Dendritic cell treated with granulocyte-macrophage colony-stimulating factor and Interleukin-4, amounts not matched to agents 40 ng/mL and 50 ng/mL, for 4 days (primary cell): ENCODE results near the gene HSFY2.
"Not testable (repeated sequence)": the region's sequence is repeated elsewhere in the genome, so short reads cannot be mapped to it uniquely, and the experiment has no call there.

Experiments
- H3K27ac Mint-ChIP-seq: one replicate; pipeline ENCODE4 v1.8.0; 2022; ENCODE audit warnings: mild to moderate bottlenecking, mixed read lengths
- H3K27me3 Mint-ChIP-seq: one replicate; pipeline ENCODE4 v1.8.0; 2022; ENCODE audit warnings: mild to moderate bottlenecking, mixed read lengths
- H3K36me3 Mint-ChIP-seq: one replicate; pipeline ENCODE4 v1.8.0; 2022; ENCODE audit warnings: low read depth, mixed read lengths
- H3K4me1 Mint-ChIP-seq: one replicate; pipeline ENCODE4 v1.8.0; 2022; ENCODE audit warnings: low read depth, mixed read lengths
- H3K4me3 Mint-ChIP-seq: one replicate; pipeline ENCODE4 v1.8.0; 2022; ENCODE audit warnings: mild to moderate bottlenecking, moderate library complexity, mixed read lengths
- H3K9me3 Mint-ChIP-seq: one replicate; pipeline ENCODE4 v1.8.0; 2022; ENCODE audit warnings: mixed read lengths
- intact Hi-C: fragments of 100-400 bp; cut with micrococcal nuclease; formaldehyde crosslinking; loops from one replicate; pipeline ENCODE4 v1.15.0; 2022

Gene HSFY2

GRCh38 chrY:18773635-18774034, at the start of gene HSFY2:
HSFY2 (minus strand) TSS chrY:18773735; CDS start chrY:18773618, 117 bp downstream.
- H3K9me3 Mint-ChIP-seq, H3K4me1 Mint-ChIP-seq, H3K36me3 Mint-ChIP-seq, H3K27me3 Mint-ChIP-seq, H3K27ac Mint-ChIP-seq, H3K4me3 Mint-ChIP-seq, intact Hi-C loops: not testable (repeated sequence)

GRCh38 chrY:18815751-18816150, 42.2 kb upstream of the HSFY2 start:
- H3K36me3 Mint-ChIP-seq, H3K9me3 Mint-ChIP-seq, H3K4me3 Mint-ChIP-seq, H3K4me1 Mint-ChIP-seq, H3K27me3 Mint-ChIP-seq, intact Hi-C loops, H3K27ac Mint-ChIP-seq: not testable (repeated sequence)

GRCh38 chrY:18788757-18789406, 15.3 kb upstream of the HSFY2 start:
- H3K4me3 Mint-ChIP-seq, H3K36me3 Mint-ChIP-seq, H3K27me3 Mint-ChIP-seq, H3K9me3 Mint-ChIP-seq, intact Hi-C loops, H3K4me1 Mint-ChIP-seq, H3K27ac Mint-ChIP-seq: not testable (repeated sequence)

- H3K27me3 Mint-ChIP-seq, H3K4me1 Mint-ChIP-seq, H3K27ac Mint-ChIP-seq, H3K9me3 Mint-ChIP-seq, H3K36me3 Mint-ChIP-seq, H3K4me3 Mint-ChIP-seq, intact Hi-C loops: not testable (repeated sequence)
These were observed 19.5 kb downstream of the HSFY2 start for GRCh38 chrY:18754077-18754476.

- H3K27ac Mint-ChIP-seq, H3K27me3 Mint-ChIP-seq, intact Hi-C loops, H3K9me3 Mint-ChIP-seq, H3K4me3 Mint-ChIP-seq, H3K36me3 Mint-ChIP-seq, H3K4me1 Mint-ChIP-seq: not testable (repeated sequence)
These were observed 20.3 kb downstream of the HSFY2 start for GRCh38 chrY:18753133-18753815.

- H3K9me3 Mint-ChIP-seq, intact Hi-C loops, H3K4me3 Mint-ChIP-seq, H3K27me3 Mint-ChIP-seq, H3K27ac Mint-ChIP-seq, H3K4me1 Mint-ChIP-seq, H3K36me3 Mint-ChIP-seq: not testable (repeated sequence)
These were observed 49.8 kb downstream of the HSFY2 start for GRCh38 chrY:18723714-18724113.
